GM13977 (cell line): Measurements from ENCODE around the gene ENOPH1.

Experiments
- DNase-seq: peaks from one replicate; pipeline ENCODE4 v3.0.0; 2012; ENCODE audit warnings: low spot score
- CTCF ChIP-seq: IDR thresholded peaks from 2 replicates; pipeline ENCODE4 v1.5.1; 2012; ENCODE audit warnings: mild to moderate bottlenecking, control low read depth; ENCODE audit not compliant: insufficient read depth; ENCODE audit errors: extremely low read depth, missing control alignments
- in situ Hi-C: fragments of 300-500 bp; cut with MboI; formaldehyde crosslinking; loops from one replicate; pipeline ENCODE4 v1.12.0; 2022; ENCODE audit warnings: low sequenced_read_pairs, low pct_unique_long_range_greater_than_20kb, mixed read lengths, inconsistent platforms; ENCODE audit not compliant: unreplicated experiment

Gene ENOPH1

GRCh38 chr4:82428526-82428968, 1.8 kb upstream of the ENOPH1 start:
- in situ Hi-C loops: no loop called here
- no peak for TF ChIP-seq CTCF

GRCh38 chr4:82428969-82429727, 1.2 kb upstream of the ENOPH1 start:
- peak; percentile 98 for DNase-seq
- in situ Hi-C loops: no loop called here
- TF ChIP-seq CTCF: peak; percentile 92

More at GRCh38 chr4:82428526-82428968, 1.8 kb upstream of the ENOPH1 start:
- no peak for DNase-seq

GRCh38 chr4:82429728-82430192, 630 bp upstream of the ENOPH1 start:
- no peak for DNase-seq
- in situ Hi-C loops: no loop called here
- no peak for TF ChIP-seq CTCF

- in situ Hi-C loops: no loop called here
- no peak for TF ChIP-seq CTCF
- DNase-seq: peak; percentile 31
These were observed 765 bp downstream of the ENOPH1 start for GRCh38 chr4:82430964-82431745.

- in situ Hi-C loops: no loop called here
- DNase-seq: no peak
- TF ChIP-seq CTCF: no peak
These were observed 1.4 kb downstream of the ENOPH1 start for GRCh38 chr4:82431831-82432230.

GRCh38 chr4:82432596-82432995, 2.2 kb downstream of the ENOPH1 start:
- in situ Hi-C loops: no loop called here
- TF ChIP-seq CTCF: no peak
- no peak for DNase-seq
